SHP77 treated with DMSO at 0.1 percent for 48 hours (cell line): ENCODE measurements around the gene PGS1.

Experiments
- DNase-seq: peaks from one replicate; lab custom pipeline; 2025; lab: John Stamatoyannopoulos, UW

PGS1 gene

GRCh38 chr17:78387977-78388941, 9.8 kb downstream of the PGS1 start:
- no peak for DNase-seq

DNA sequence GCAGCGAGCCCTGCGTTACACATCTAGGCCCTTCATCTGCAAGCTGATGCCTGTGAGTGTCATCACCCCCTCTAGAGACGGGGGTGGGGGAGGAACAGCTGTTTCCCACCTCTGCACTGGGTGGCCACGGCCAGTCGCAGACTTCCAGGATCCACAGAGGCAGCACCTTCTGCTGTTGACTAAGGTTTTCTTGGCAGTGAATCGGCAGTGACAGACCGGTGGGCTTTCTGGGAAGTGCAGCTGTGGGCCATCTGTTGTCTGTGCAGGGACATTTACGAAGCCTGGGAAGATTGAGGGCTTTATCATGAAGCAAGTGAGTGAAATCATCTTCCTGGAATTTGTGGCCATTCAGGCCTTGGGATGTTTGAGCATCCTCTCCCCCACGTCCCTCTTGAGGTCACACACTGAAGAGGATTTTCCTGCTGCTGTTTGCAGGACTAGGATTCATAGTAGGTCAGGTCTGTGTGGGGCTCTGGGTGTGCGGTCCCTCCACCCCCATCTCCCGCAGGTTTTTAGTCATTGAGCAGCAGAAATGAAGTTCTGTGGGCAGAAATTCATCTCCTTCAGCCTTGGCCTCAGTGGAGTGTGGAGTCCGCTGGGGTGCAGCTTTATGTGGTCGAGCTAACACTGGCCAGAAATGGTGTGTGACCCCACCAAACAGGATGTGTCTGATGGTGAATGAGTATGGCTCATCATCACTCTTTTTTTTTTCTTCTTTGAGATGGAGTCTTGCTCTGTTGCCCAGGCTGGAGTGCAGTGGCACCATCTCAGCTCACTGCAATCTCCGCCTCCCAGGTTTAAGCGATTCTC, 12.0 kb downstream of the PGS1 start:
- no peak for DNase-seq

- DNase-seq: no peak
Measured at GRCh38 chr17:78391051-78391431, 12.6 kb downstream of the PGS1 start.

DNA sequence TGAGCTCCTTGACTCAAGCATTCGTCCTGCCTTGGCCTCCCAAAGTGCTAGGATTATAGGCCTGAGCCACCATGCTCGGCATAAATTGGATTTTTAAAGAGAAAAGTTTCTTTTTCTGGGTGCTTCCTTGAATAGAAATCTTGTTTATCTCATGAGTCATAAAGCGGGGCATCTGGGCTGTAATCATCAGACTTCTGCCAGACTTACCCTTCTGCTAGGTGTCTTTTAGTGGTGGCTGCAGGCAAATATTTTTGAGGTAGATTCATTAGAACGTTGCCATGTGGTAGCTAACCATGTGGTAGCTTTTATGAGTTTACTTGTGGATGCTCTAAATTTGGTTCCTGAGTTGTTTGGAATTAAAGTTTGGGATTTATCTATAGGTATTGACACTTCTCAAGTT, 13.4 kb downstream of the PGS1 start:
- DNase-seq: no peak

GRCh38 chr17:78392295-78392694, 13.8 kb downstream of the PGS1 start:
- DNase-seq: no peak

GRCh38 chr17:78393575-78393974, 15.1 kb downstream of the PGS1 start:
- no peak for DNase-seq

- no peak for DNase-seq
Measured at GRCh38 chr17:78394209-78394608, 15.8 kb downstream of the PGS1 start.

GRCh38 chr17:78395155-78395554, 16.7 kb downstream of the PGS1 start:
- DNase-seq: no peak

GRCh38 chr17:78396441-78397337, 18.2 kb downstream of the PGS1 start:
- DNase-seq: no peak

DNA sequence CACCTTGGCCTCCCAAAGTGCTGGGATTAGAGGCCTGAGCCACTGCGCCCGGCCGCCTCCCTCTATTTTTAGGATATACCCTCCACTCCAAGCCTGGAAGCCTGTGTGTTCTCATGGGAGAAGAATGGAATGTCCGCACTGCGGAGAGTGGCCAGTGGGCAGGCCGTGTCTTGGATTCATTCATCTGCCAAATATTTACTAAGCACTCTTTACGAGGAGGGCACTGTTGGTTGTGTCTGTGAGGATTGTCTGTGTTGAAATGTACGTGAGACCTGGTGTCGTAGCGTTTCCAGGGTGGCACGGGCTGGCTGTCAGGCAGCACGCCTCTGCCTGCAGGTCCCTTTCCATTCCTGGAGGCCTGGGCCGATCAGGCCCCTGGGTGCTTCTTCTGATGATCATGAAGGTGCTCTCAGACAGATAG, 19.2 kb downstream of the PGS1 start:
- no peak for DNase-seq

- no peak for DNase-seq
Measured at GRCh38 chr17:78398390-78398789, 19.9 kb downstream of the PGS1 start.

DNA sequence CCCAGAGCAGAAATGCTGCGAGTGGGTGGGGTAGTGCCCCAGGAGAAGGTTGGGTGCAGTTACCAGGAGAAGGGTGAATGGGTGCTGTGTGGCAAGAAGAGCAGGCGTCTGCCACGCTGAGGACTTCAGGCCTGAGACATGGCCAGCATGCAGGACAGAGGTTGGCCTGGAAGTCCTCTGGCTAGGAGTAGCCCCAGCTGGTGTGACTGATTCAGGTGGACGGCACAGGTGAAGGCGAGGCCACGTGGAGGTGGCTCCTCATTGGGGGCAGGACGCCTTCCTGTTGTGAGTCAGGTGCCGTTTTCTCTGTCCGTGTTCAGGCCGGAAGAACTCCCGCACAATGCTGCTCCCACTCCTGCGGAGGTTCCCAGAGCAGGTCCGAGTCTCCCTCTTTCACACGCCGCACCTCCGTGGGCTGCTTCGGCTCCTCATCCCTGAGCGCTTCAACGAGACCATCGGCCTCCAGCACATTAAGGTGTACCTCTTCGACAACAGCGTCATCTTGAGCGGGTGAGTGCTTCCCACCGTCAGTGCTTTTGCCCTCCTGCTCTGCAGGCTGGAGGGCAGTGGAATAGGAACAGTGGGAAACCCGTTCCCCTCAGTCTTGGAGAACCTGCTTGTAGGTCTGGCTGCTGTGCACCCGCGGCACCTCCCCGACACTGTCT, 20.7 kb downstream of the PGS1 start:
- no peak for DNase-seq

DNA sequence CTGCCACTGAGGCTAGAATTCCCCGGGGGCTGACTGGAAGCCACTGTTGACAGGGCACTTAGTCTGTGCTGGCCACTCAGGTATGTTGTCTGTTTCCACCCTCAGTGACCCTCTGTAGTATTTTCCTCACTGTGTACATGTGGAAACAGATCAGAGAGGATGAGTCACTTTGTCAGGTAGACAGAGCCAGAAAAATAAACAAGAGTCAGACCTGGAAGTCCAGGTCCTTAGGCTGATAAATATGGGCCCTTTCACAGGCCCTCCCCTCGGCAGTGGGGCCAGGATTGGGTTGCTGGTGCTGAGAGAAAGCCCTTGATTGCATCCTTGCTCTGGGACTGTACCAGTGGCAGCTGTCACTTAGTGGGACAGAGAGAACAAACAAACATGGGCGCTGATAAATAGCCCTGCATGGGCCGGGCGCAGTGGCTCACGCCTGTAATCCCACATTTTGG, 21.3 kb downstream of the PGS1 start:
- no peak for DNase-seq

DNA sequence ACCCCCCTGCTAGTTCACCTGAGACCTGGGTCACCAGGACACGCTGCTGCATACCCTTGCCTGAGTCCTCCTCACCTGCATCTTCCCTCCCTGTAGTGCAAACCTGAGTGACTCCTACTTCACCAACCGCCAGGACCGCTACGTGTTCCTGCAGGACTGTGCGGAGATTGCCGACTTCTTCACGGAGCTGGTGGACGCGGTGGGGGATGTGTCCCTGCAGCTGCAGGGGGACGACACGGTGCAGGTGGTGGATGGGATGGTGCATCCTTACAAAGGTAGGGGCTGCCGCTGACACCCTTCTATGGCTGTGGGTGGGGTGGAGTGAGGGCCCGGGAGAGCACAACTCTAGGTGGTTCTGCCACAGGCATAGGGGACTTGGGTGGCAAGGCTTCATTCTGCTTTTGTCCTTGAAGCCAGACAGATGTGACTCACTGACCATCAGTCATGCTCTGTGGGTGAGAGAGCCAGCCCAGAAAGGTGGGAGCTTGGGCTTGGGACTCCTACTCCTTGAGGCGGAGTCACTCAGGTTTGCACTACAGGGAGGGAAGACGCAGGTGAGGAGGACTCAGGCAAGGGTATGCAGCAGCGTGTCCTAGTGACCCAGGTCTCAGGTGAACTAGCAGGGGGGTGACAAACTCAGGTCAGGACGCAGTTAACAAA, 22.3 kb downstream of the PGS1 start:
- no peak for DNase-seq

DNA sequence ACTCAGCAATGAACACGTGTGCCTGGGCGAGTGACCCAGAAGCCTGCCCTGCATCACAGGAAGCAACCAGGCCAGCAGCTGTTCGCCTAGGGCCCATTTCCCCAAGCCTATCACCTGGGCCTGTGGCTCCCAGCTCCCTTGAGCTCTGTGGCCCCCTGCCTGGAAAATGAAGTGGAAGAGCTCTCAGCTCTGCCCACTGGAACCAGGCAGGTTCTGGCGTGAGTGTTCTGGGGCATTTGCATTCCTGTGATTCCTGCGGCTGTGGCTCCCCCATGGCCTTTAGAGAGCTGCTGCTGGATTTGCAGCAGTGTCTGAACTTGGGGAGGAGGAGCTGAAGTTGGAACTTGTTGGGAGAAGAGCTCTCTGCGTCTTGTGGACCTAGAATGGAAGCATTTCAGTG, 22.8 kb downstream of the PGS1 start:
- DNase-seq: no peak

DNA sequence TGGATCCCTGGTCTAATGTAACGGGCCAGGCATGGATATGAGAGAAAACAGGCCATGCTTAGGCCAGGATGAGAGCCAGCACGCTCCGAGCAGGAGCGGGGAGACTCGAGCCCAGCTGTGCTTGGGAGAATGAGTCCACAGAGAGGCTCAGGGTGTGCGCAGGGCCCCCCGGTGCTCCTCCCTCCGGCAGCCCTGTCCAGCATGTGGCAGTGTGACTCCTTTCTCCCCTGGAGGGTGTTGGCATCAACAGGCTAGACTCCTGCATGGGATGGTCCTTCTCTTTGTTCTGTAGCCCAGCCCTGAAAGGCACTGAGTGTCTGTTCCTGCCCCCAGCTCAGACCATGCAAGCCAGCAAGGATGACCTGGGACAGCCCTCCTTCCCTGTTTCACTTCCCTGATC, 23.4 kb downstream of the PGS1 start:
- no peak for DNase-seq

- no peak for DNase-seq
Measured at GRCh38 chr17:78403822-78404221, 25.4 kb downstream of the PGS1 start.

- no peak for DNase-seq
Measured at GRCh38 chr17:78406396-78406795, 27.9 kb downstream of the PGS1 start.

GRCh38 chr17:78406920-78407319, 28.5 kb downstream of the PGS1 start:
- no peak for DNase-seq

DNA sequence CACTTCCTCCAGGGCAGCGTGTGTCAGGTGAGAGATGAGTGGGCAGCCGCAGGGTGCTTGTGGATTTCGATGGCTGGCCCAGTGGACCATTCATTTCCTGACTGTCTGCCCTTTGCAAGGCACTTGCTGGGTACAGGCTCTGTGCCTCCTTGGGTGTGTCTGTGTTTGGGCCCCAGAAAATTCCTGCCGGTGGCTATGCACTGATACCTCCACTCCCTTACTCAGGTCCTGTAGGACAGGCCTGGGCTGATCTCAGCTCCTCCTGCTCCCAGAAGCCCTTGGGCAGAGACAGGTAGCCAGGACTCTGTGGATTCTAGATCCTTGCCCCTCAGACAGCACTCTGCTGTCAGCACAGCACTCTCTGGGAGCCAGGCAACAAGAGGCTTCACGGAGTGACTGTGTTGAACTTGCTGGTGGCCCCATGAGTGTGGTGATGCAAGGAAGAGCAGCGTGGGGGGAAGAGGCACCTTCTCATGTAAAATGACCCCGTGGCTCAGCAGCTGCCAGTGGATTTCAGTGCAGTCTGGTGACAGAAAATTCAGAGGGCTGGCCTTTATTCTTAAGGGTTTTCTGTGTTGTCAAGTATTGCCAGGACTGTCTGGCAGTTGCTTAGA, 29.0 kb downstream of the PGS1 start:
- DNase-seq: no peak
